Measurements from ENCODE around the gene TREH. TPM values are rescaled to one million over a fixed set of nuclear protein-coding genes. Genes with fewer than 3 reads are reported as not detected.

TREH gene
- total RNA-seq, 2 donors from 2014 or later, result 2.4 TPM; not detected in 1

GRCh38 chr11:118662401-118663271 is 16.8 kb downstream of the TREH start:
- H3K4me1 ChIP-seq (replicated peaks), result no peaks in the 10 kb centered on the region
- no peak for TF ChIP-seq CTCF (IDR thresholded peaks at IDR 0.05)
- no peak for TF ChIP-seq POLR2AphosphoS5 (IDR thresholded peaks at IDR 0.05)
- TF ChIP-seq POLR2A (IDR thresholded peaks at IDR 0.05), result no peak
- 51% methylated on average over 8 of the region's 8 CpGs for WGBS
- H3K9me3 ChIP-seq, result no peaks in the 10 kb centered on the region
- DNase-seq (ENCODE audit: low spot score), result no peak
- H3K27me3 ChIP-seq (replicated peaks; ENCODE audit: insufficient read depth), result no peaks in the 10 kb centered on the region
- no peak overlapping the region for H3K4me3 ChIP-seq
- no peaks in the 10 kb centered on the region for H3K36me3 ChIP-seq
- no peak overlapping the region for H3K27ac ChIP-seq
- intact Hi-C loops (cut with DNase I), result no loop called here

- H3K36me3 ChIP-seq, result no peaks in the 10 kb centered on the region
- 87% methylated on average over 19 of the region's 19 CpGs for WGBS
- DNase-seq (ENCODE audit: low spot score), result no peak
- H3K4me1 ChIP-seq (replicated peaks), result no peaks in the 10 kb centered on the region
- H3K27ac ChIP-seq, result no peak overlapping the region
- no peaks in the 10 kb centered on the region for H3K9me3 ChIP-seq
- intact Hi-C loops (cut with DNase I), result no loop called here
- no peak overlapping the region for H3K4me3 ChIP-seq
- TF ChIP-seq POLR2AphosphoS5 (IDR thresholded peaks at IDR 0.05), result no peak
- TF ChIP-seq POLR2A (IDR thresholded peaks at IDR 0.05), result no peak
- no peak for TF ChIP-seq CTCF (IDR thresholded peaks at IDR 0.05)
- H3K27me3 ChIP-seq (replicated peaks; ENCODE audit: insufficient read depth), result no peaks in the 10 kb centered on the region
These were observed 17.8 kb downstream of the TREH start for GRCh38 chr11:118661425-118662301.

GRCh38 chr11:118660681-118661424 is 18.6 kb downstream of the TREH start:
- H3K36me3 ChIP-seq, result no peaks in the 10 kb centered on the region
- no peaks in the 10 kb centered on the region for H3K4me1 ChIP-seq (replicated peaks)
- no peak for DNase-seq (ENCODE audit: low spot score)
- TF ChIP-seq POLR2AphosphoS5 (IDR thresholded peaks at IDR 0.05), result no peak
- no peak for TF ChIP-seq CTCF (IDR thresholded peaks at IDR 0.05)
- TF ChIP-seq POLR2A (IDR thresholded peaks at IDR 0.05), result no peak
- 76% methylated on average over 7 of the region's 7 CpGs for WGBS
- H3K27me3 ChIP-seq (replicated peaks; ENCODE audit: insufficient read depth), result no peaks in the 10 kb centered on the region
- no peak overlapping the region for H3K4me3 ChIP-seq
- no peaks in the 10 kb centered on the region for H3K9me3 ChIP-seq
- intact Hi-C loops (cut with DNase I), result no loop called here
- no peak overlapping the region for H3K27ac ChIP-seq

GRCh38 chr11:118659953-118660680 is 19.3 kb downstream of the TREH start:
- TF ChIP-seq POLR2A (IDR thresholded peaks at IDR 0.05) (no peak), POLR2AphosphoS5 (IDR thresholded peaks at IDR 0.05) (no peak), CTCF (IDR thresholded peaks at IDR 0.05) (no peak)
- 75% methylated on average over 14 of the region's 14 CpGs for WGBS
- no peak for DNase-seq (ENCODE audit: low spot score)
- no peak overlapping the region for H3K27ac ChIP-seq
- intact Hi-C loops (cut with DNase I), result loop anchor here (5.0 kb wide), 2 partner anchors 53 to 68 kb away; partner anchors contain the start of gene PHLDB1
- H3K36me3 ChIP-seq, result no peaks in the 10 kb centered on the region
- no peaks in the 10 kb centered on the region for H3K27me3 ChIP-seq (replicated peaks; ENCODE audit: insufficient read depth)
- no peaks in the 10 kb centered on the region for H3K9me3 ChIP-seq
- H3K4me1 ChIP-seq (replicated peaks), result no peaks in the 10 kb centered on the region
- H3K4me3 ChIP-seq, result no peak overlapping the region

Measured in prostate gland (tissue), 2 donors.